GM12872 (cell line): Measurements from ENCODE around the gene SETBP1.

Source experiments
- TF ChIP-seq, protein P1 (sequence below): IDR thresholded peaks from 3 replicates; pipeline ENCODE4 v1.5.1; 2011; ENCODE audit warnings: low read depth, mild to moderate bottlenecking, low read length, moderate library complexity; ENCODE audit not compliant: insufficient read depth

Gene SETBP1

DNA sequence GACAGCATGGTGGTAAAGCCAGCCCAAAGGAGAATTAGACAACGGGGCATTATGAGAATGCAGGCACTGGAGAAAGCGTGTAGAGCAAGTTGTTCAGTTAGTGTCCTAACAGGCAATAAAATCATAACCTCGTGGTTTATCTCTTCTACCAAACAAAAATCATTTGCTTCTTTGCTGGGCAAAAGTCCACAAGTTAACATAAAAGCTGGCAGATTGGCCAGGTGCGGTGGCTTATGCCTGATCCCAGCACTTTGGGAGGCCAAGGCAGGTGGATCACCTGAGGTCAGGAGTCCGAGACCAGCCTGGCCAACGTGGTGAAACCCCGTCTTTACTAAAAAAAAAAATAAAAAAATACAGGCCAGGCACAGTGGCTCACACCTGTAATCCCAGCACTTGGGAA is 364.1 kb downstream of the SETBP1 start:
- TF ChIP-seq, protein P1, sequence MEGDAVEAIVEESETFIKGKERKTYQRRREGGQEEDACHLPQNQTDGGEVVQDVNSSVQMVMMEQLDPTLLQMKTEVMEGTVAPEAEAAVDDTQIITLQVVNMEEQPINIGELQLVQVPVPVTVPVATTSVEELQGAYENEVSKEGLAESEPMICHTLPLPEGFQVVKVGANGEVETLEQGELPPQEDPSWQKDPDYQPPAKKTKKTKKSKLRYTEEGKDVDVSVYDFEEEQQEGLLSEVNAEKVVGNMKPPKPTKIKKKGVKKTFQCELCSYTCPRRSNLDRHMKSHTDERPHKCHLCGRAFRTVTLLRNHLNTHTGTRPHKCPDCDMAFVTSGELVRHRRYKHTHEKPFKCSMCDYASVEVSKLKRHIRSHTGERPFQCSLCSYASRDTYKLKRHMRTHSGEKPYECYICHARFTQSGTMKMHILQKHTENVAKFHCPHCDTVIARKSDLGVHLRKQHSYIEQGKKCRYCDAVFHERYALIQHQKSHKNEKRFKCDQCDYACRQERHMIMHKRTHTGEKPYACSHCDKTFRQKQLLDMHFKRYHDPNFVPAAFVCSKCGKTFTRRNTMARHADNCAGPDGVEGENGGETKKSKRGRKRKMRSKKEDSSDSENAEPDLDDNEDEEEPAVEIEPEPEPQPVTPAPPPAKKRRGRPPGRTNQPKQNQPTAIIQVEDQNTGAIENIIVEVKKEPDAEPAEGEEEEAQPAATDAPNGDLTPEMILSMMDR: no peak

DNA sequence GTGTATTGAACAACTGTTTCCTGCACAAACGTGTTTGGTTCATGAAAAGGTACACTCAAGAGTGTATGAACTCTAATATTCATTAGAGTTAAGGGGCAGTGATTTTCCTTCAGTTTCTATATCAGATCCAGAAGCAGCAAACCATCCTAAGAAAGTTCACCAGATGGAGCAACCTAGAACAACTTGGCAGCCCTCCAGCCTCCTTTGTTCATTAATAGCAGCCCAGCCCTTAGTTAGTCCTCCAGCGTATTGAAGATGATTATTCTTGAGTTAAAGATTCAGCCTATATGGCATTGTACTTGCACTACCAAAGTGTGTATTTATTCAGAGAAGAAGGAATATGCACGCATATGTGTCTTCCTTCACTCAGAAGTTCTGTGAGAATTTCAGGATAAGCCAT is 365.5 kb downstream of the SETBP1 start:
- TF ChIP-seq, protein P1: no peak

DNA sequence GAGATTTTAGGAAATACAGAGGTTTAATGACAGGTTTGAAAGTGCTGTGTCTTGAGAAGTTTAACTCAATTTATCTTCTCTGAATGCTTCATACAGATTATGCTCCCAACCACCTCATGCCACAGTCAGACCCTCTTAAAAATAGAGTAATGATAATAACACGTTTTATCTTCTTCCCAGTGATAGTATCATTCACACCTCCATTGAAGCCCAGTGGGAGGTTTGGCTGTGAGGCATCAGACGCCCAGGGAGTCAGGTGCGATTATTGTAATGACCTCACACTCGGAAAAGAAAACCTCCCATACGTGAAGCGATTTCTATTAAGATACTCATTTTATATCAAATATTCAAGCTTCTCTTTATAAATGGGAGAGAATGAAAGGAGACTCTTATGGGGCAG is 366.3 kb downstream of the SETBP1 start:
- TF ChIP-seq, protein P1: no peak

DNA sequence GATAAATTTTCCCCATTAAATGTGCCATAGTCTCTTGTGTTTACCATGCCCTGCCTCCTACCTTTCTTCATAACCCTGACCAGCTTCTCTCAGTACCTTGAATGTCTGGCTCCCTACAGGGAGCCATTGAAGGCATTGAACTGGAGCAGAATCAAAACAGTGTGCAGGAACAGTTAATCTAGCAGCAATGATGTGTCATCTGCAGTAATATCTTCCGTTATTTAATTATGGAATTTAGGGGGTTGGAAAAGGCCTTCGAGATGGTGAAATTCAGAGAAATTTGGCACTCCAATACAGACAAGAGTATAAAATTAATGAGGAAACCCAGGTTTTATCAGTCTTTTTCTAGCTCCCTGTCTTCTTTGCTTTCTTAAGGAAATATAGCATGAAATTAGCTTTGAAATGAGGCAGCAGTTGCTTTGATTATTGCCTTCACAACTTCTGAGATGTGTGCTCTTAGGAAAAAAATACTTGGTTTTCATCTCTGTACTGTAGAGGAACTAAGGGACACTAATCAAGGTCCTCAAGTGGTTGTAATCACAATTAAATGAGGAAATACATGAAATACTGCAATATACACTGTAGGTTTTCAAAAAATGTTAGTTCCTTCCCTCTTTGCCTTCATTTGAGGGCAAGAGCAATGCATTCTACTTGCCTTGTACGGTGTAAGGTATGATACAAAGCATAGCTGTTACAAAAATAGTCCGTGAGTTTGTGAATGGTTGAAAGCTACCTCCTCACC is 369.1 kb downstream of the SETBP1 start:
- TF ChIP-seq, protein P1: no peak

DNA sequence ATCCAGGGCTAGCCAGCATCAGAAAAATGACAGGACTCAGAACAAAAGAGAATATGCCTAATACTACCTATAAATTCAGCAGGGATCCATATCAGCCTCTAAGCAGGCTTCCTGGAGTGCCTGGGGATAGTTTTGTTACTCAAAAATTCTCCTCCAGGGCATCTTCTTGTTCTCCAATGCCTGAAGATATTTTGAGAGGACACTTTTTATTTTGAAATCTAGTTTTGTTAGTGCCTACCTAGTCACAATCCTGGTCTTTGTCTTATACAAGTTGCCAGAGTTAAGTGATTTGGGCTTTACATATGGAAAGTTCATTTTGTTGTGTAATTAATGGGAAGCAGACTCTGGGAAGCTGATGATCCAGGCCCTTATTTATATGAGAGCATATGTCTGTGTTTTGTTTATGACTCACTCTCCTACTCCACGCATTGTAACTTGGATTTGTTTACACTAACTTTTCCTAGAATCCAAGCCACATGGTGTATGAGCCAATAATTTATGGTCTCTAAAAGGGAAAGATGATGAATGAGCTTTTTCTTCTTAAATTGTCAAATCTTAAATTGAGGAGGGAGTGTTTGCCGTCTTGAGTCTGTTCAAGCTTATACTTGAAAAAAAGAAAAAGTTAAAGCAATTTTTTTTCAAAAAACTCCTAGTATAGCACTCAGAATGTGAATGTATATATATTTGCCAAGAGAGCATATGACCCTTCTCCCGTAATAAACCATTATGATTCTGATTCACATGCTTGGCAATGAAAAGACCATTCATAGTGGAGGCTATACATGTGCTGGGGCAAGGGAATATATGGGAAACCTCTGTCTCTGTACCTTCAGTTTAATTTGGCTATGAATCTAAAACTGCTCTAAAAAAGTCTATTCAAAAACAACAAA is 370.3 kb downstream of the SETBP1 start:
- TF ChIP-seq, protein P1: no peak

DNA sequence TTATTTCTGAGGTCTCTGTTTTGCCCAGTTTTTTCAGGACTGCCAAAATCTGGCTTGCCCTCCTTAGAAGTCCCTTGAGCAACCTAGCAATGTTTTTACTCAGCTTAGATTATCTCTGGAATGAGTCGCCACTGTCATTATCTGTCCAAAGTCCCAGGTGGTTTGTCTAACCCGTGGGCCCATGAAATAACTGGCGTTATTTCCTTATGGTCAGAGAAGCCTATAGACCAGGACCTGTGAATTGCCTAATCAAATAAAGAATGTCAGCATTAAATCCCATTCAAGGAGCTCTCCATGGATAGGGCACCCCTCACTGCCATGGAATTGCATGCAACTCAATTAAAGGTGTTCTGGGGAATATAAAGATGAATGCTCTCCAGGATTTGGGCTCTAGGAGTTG is 373.9 kb downstream of the SETBP1 start:
- TF ChIP-seq, protein P1: no peak

DNA sequence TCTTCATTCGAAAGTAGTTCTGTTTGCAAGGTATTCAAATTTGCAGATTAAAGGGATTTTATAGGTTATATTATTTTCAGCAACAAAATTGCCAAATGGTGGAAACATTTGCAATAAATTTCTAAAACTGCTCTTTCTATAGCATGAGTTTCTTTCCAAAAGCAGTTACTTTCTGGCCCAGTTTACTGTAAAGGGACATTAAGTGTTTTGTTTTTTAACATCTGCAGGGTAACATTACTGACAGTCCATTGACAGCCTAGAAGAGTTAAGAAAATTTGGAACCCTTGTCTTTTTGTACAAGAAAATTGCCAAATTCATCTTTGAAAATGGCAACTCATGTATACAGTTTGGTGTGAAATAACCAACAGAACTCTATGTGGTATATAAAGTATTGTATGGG is 375.1 kb downstream of the SETBP1 start:
- TF ChIP-seq, protein P1: no peak
